DOHH2 (cell line): ENCODE data around the gene ACAD8.

Experiments
- H3F3A ChIP-seq: fragments of 200-600 bp; sonication (generic), shearing (Covaris generic); 2 replicates; pipeline ENCODE4 v1.6.0; 2016; ENCODE audit warnings: antibody characterized with exemption, mild to moderate bottlenecking; ENCODE audit not compliant: control insufficient read depth, insufficient read depth
- H3K27ac ChIP-seq: fragments of 200-600 bp; sonication (generic); 2 replicates; pipeline ENCODE4 v1.5.1; 2014; ENCODE audit warnings: low read depth, mild to moderate bottlenecking, low read length, moderate library complexity
- H3K27me3 ChIP-seq: fragments of 200-600 bp; sonication (generic); 2 replicates; pipeline ENCODE4 v1.6.1; 2014; ENCODE audit warnings: mild to moderate bottlenecking, low read length, mixed read lengths; ENCODE audit not compliant: control insufficient read depth
- H3K36me3 ChIP-seq: fragments of 200-600 bp; sonication (generic); 2 replicates; pipeline ENCODE4 v1.6.1; 2014; ENCODE audit warnings: mild to moderate bottlenecking, low read length, moderate library complexity, mixed read lengths; ENCODE audit not compliant: control insufficient read depth
- H3K4me1 ChIP-seq: fragments of 200-600 bp; sonication (generic); 2 replicates; pipeline ENCODE4 v1.6.1; 2014; ENCODE audit warnings: mild to moderate bottlenecking, low read length, mixed read lengths; ENCODE audit not compliant: control insufficient read depth
- H3K4me2 ChIP-seq: fragments of 200-600 bp; sonication (generic); 2 replicates; pipeline ENCODE4 v1.6.0; 2014; ENCODE audit warnings: mild to moderate bottlenecking, low read length, moderate library complexity
- H3K4me3 ChIP-seq: fragments of 200-600 bp; sonication (generic); 2 replicates; pipeline ENCODE4 v1.5.1; 2014; ENCODE audit warnings: mild to moderate bottlenecking, low read length, mixed read lengths
- H3K79me2 ChIP-seq: fragments of 200-600 bp; sonication (generic); 2 replicates; pipeline ENCODE4 v1.6.1; 2014; ENCODE audit warnings: mild to moderate bottlenecking, low read length, mixed read lengths; ENCODE audit not compliant: control insufficient read depth
- H3K9me2 ChIP-seq: fragments of 200-600 bp; sonication (generic); replicated peaks from 2 replicates; pipeline ENCODE4 v1.6.1; 2014; ENCODE audit warnings: mild to moderate bottlenecking, low read length, mixed read lengths; ENCODE audit not compliant: control insufficient read depth
- H3K9me3 ChIP-seq: fragments of 200-600 bp; sonication (generic); 2 replicates; pipeline ENCODE4 v1.6.1; 2014; ENCODE audit warnings: antibody characterized with exemption, low read length, mixed read lengths; ENCODE audit not compliant: control insufficient read depth, insufficient read depth
- H4K20me1 ChIP-seq: fragments of 200-600 bp; sonication (generic); 2 replicates; pipeline ENCODE4 v1.6.0; 2014; ENCODE audit warnings: low read depth, mild to moderate bottlenecking, antibody characterized with exemption, low read length, moderate library complexity; ENCODE audit not compliant: control insufficient read depth, insufficient read depth
- EZH2phosphoT487 ChIP-seq: fragments of 200-600 bp; sonication (generic); IDR thresholded peaks from 2 replicates; pipeline ENCODE4 v1.6.1; 2017; ENCODE audit warnings: borderline replicate concordance, mild to moderate bottlenecking, antibody characterized with exemption, low read length, moderate library complexity, mixed read lengths
- TF ChIP-seq, protein P1 (sequence below): fragments of 200-600 bp; sonication (generic); IDR thresholded peaks from one replicate; pipeline ENCODE4 v1.5.1; 2014; ENCODE audit warnings: antibody characterized with exemption, mild to moderate bottlenecking, low read depth, low read length; ENCODE audit not compliant: poor library complexity, severe bottlenecking

The ACAD8 gene

GRCh38 chr11:134246100-134246499, 7.3 kb upstream of the ACAD8 start:
- Histone ChIP-seq H4K20me1 (peaks cover 4% of the 10 kb centered on the region), H3K4me3 (no peak overlapping the region), H3F3A (no peaks in the 10 kb centered on the region), H3K4me2 (no peak overlapping the region), H3K4me1 (no peaks in the 10 kb centered on the region), H3K79me2 (no peaks in the 10 kb centered on the region), H3K27ac (no peak overlapping the region), H3K9me2 (no peaks in the 10 kb centered on the region), H3K9me3 (no peaks in the 10 kb centered on the region), H3K36me3 (peaks cover 37% of the 10 kb centered on the region), H3K27me3 (0 out of 2 replicates have a peak, but pooled peaks cover 3% of the 10 kb centered on the region)
- TF ChIP-seq, protein P1, sequence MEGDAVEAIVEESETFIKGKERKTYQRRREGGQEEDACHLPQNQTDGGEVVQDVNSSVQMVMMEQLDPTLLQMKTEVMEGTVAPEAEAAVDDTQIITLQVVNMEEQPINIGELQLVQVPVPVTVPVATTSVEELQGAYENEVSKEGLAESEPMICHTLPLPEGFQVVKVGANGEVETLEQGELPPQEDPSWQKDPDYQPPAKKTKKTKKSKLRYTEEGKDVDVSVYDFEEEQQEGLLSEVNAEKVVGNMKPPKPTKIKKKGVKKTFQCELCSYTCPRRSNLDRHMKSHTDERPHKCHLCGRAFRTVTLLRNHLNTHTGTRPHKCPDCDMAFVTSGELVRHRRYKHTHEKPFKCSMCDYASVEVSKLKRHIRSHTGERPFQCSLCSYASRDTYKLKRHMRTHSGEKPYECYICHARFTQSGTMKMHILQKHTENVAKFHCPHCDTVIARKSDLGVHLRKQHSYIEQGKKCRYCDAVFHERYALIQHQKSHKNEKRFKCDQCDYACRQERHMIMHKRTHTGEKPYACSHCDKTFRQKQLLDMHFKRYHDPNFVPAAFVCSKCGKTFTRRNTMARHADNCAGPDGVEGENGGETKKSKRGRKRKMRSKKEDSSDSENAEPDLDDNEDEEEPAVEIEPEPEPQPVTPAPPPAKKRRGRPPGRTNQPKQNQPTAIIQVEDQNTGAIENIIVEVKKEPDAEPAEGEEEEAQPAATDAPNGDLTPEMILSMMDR = no peak
- no peak for TF ChIP-seq EZH2phosphoT487

DNA sequence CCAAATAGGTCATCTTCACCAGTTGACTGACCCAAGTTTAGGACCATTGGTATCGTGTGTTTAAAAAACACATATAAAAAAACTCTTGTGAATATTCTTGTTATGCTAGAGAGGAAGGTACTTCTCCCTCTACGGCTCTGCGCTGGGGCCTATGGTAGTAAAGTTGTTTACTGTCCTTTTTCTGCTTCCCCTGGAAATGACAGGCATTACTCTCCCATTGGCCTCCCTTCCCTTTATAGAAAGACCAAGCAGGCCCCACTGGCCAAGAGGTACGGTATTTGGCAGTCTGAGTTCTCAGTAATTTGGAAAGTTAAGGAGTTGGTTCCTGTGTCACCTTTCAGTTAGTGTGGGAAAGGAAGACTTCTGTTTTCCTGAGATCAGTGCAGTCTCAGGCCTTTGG, 6.7 kb upstream of the ACAD8 start:
- H4K20me1 ChIP-seq = peaks cover 4% of the 10 kb centered on the region
- no peaks in the 10 kb centered on the region for H3K27me3 ChIP-seq
- H3F3A ChIP-seq = no peaks in the 10 kb centered on the region
- H3K9me2 ChIP-seq = no peaks in the 10 kb centered on the region
- H3K79me2 ChIP-seq = peaks cover under 1% of the 10 kb centered on the region; the same call in 1 of the 2 replicates
- no peak overlapping the region for H3K27ac ChIP-seq
- no peak for TF ChIP-seq EZH2phosphoT487
- TF ChIP-seq, protein P1 = no peak
- H3K4me2 ChIP-seq = no peak overlapping the region
- H3K4me1 ChIP-seq = peaks cover 1% of the 10 kb centered on the region; the same call in 1 of the 2 replicates
- H3K4me3 ChIP-seq = no peak overlapping the region
- no peaks in the 10 kb centered on the region for H3K9me3 ChIP-seq
- peaks cover 43% of the 10 kb centered on the region for H3K36me3 ChIP-seq

DNA sequence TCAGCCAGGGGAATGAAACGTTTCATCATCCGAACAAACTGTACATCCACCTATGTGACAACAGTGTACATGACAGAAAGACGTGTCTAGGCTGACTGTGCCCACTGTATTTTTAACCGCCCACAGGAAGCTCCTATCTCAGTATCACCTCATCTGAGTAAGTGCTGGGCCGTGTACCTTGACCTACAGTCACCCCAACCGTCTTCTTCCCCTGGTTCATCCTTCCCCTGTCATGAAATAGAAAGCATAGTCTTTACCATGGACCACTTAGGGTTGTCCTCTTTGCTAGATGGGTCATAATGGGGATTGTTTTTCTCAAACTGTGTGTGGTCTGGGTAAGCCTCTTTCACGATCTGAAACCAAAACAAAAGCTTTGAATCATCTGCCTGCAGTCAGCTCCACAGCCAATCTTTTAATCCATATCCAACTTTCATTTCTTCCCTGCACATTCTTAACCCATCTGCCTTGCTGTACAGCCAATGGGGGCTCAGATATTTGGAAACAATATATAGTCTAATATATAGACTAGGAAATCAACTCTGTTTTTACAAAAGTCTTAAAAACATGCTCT, 4.4 kb upstream of the ACAD8 start:
- no peaks in the 10 kb centered on the region for H3K9me3 ChIP-seq
- H4K20me1 ChIP-seq = peaks cover 4% of the 10 kb centered on the region
- no peak overlapping the region for H3K4me2 ChIP-seq
- H3K79me2 ChIP-seq = peaks cover 12% of the 10 kb centered on the region
- no peaks in the 10 kb centered on the region for H3K9me2 ChIP-seq
- H3K27ac ChIP-seq = no peak overlapping the region
- peaks cover 11% of the 10 kb centered on the region for H3K4me1 ChIP-seq
- no peak overlapping the region for H3K4me3 ChIP-seq
- no peak for TF ChIP-seq EZH2phosphoT487
- TF ChIP-seq, protein P1 = no peak
- H3K36me3 ChIP-seq = peaks cover 45% of the 10 kb centered on the region
- no peaks in the 10 kb centered on the region for H3F3A ChIP-seq
- H3K27me3 ChIP-seq = no peaks in the 10 kb centered on the region
